Measurements from ENCODE around the gene PATL1. TPM values are rescaled to one million over a fixed set of nuclear protein-coding genes. Genes with fewer than 3 reads are reported as not detected.

Gene PATL1
- total RNA-seq, 1 donor from 2014 or later = 15.3 TPM

GRCh38 chr11:59607703-59608454, 61.0 kb downstream of the PATL1 start:
- Mint-ChIP-seq H3K27ac (no peak overlapping the region), H3K9me3 (no peaks in the 10 kb centered on the region), H3K4me3 (no peak overlapping the region), H3K36me3 (peaks cover 17% of the 10 kb centered on the region), H3K4me1 (peaks cover 10% of the 10 kb centered on the region), H3K27me3 (ENCODE audit: insufficient read depth, low read depth) (peaks cover 2% of the 10 kb centered on the region)
- peaks cover 20% of the 10 kb centered on the region for H3K79me2 ChIP-seq (ENCODE audit: low read depth)
- peaks cover 14% of the 10 kb centered on the region for H3K36me3 ChIP-seq
- no peaks in the 10 kb centered on the region for H3F3A ChIP-seq (ENCODE audit: low read depth)
- H3K9me3 ChIP-seq (ENCODE audit: low read depth) = no peaks in the 10 kb centered on the region
- H3K27ac ChIP-seq = no peak overlapping the region
- DNase-seq (ENCODE audit: low spot score) = no peak
- peaks cover 14% of the 10 kb centered on the region for H4K20me1 ChIP-seq (ENCODE audit: low read depth)
- no peak overlapping the region for H2AFZ ChIP-seq (replicated peaks)
- H3K4me1 ChIP-seq = no peaks in the 10 kb centered on the region
- no peak overlapping the region for H3K4me3 ChIP-seq
- H3K4me2 ChIP-seq = no peak overlapping the region
- TF ChIP-seq, protein P1, sequence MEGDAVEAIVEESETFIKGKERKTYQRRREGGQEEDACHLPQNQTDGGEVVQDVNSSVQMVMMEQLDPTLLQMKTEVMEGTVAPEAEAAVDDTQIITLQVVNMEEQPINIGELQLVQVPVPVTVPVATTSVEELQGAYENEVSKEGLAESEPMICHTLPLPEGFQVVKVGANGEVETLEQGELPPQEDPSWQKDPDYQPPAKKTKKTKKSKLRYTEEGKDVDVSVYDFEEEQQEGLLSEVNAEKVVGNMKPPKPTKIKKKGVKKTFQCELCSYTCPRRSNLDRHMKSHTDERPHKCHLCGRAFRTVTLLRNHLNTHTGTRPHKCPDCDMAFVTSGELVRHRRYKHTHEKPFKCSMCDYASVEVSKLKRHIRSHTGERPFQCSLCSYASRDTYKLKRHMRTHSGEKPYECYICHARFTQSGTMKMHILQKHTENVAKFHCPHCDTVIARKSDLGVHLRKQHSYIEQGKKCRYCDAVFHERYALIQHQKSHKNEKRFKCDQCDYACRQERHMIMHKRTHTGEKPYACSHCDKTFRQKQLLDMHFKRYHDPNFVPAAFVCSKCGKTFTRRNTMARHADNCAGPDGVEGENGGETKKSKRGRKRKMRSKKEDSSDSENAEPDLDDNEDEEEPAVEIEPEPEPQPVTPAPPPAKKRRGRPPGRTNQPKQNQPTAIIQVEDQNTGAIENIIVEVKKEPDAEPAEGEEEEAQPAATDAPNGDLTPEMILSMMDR (IDR thresholded peaks at IDR 0.05) = no peak
- TF ChIP-seq EZH2phosphoT487 (IDR thresholded peaks at IDR 0.05) (no peak), EZH2 (IDR thresholded peaks at IDR 0.05) (no peak)
- H3K27me3 ChIP-seq = no peaks in the 10 kb centered on the region
- no peak overlapping the region for H3K9ac ChIP-seq

- H3K36me3 ChIP-seq = peaks cover 8% of the 10 kb centered on the region
- no peak overlapping the region for H2AFZ ChIP-seq (replicated peaks)
- no peaks in the 10 kb centered on the region for H3K79me2 ChIP-seq (ENCODE audit: low read depth)
- Mint-ChIP-seq H3K27ac (no peak overlapping the region), H3K9me3 (no peaks in the 10 kb centered on the region), H3K4me1 (no peaks in the 10 kb centered on the region), H3K4me3 (no peak overlapping the region), H3K36me3 (peaks cover 39% of the 10 kb centered on the region), H3K27me3 (ENCODE audit: insufficient read depth, low read depth) (no peaks in the 10 kb centered on the region)
- H3K4me3 ChIP-seq = no peak overlapping the region
- no peak overlapping the region for H3K4me2 ChIP-seq
- H3F3A ChIP-seq (ENCODE audit: low read depth) = no peaks in the 10 kb centered on the region
- no peaks in the 10 kb centered on the region for H3K9me3 ChIP-seq (ENCODE audit: low read depth)
- TF ChIP-seq, protein P1 (IDR thresholded peaks at IDR 0.05) = no peak
- no peak for TF ChIP-seq EZH2phosphoT487 (IDR thresholded peaks at IDR 0.05)
- TF ChIP-seq EZH2 (IDR thresholded peaks at IDR 0.05) = no peak
- H3K9ac ChIP-seq = no peak overlapping the region
- no peak for DNase-seq (ENCODE audit: low spot score)
- H3K27ac ChIP-seq = no peak overlapping the region
- H4K20me1 ChIP-seq (ENCODE audit: low read depth) = no peaks in the 10 kb centered on the region
- no peaks in the 10 kb centered on the region for H3K27me3 ChIP-seq
- H3K4me1 ChIP-seq = no peaks in the 10 kb centered on the region
Measured at GRCh38 chr11:59602432-59602831, 66.4 kb downstream of the PATL1 start.

DNA sequence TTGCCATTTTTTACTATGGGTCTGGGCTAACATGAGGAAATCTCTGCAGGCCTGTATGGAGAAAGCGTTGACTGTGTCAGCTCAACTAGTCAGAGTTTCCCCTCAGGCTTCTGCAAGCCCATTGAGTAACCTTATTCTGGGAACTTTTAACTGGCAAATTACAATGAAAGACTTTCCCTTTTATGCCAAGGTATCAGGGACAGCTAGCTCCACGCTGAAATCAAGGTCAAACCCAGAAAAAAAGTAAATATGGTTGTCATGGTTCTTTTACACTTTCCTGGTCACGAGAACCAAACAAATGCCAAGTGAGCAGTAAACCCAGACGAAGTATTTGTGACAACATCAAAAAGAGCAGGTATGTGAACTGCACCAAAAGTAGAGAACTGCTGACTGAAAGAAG, 67.0 kb downstream of the PATL1 start:
- H3K4me3 ChIP-seq = no peak overlapping the region
- no peaks in the 10 kb centered on the region for H3K4me1 ChIP-seq
- H3K36me3 ChIP-seq = peaks cover 2% of the 10 kb centered on the region
- H3K27me3 ChIP-seq = no peaks in the 10 kb centered on the region
- no peak for DNase-seq (ENCODE audit: low spot score)
- no peaks in the 10 kb centered on the region for H3K27me3 Mint-ChIP-seq (ENCODE audit: insufficient read depth, low read depth)
- no peaks in the 10 kb centered on the region for H3F3A ChIP-seq (ENCODE audit: low read depth)
- no peaks in the 10 kb centered on the region for H4K20me1 ChIP-seq (ENCODE audit: low read depth)
- no peaks in the 10 kb centered on the region for H3K4me1 Mint-ChIP-seq
- no peak overlapping the region for H3K4me3 Mint-ChIP-seq
- H3K4me2 ChIP-seq = no peak overlapping the region
- no peak overlapping the region for H3K27ac ChIP-seq
- H3K36me3 Mint-ChIP-seq = peaks cover 40% of the 10 kb centered on the region
- no peaks in the 10 kb centered on the region for H3K9me3 Mint-ChIP-seq
- H3K79me2 ChIP-seq (ENCODE audit: low read depth) = no peaks in the 10 kb centered on the region
- no peak overlapping the region for H3K9ac ChIP-seq
- TF ChIP-seq EZH2 (IDR thresholded peaks at IDR 0.05) (no peak), EZH2phosphoT487 (IDR thresholded peaks at IDR 0.05) (no peak)
- TF ChIP-seq, protein P1 (IDR thresholded peaks at IDR 0.05) = no peak
- no peaks in the 10 kb centered on the region for H3K9me3 ChIP-seq (ENCODE audit: low read depth)
- H2AFZ ChIP-seq (replicated peaks) = no peak overlapping the region
- H3K27ac Mint-ChIP-seq = no peak overlapping the region
